Ishikawa (cell line): ENCODE results near the gene HIPK4.

ENCODE experiments used
- CREB1 ChIP-seq: IDR thresholded peaks from 2 replicates; pipeline ENCODE4 v1.6.1; 2012; ENCODE audit warnings: low read depth
- EGR1 ChIP-seq: IDR thresholded peaks from 2 replicates; pipeline ENCODE4 v1.6.1; 2012
- EP300 ChIP-seq: IDR thresholded peaks from 2 replicates; pipeline ENCODE4 v1.6.1; 2012; ENCODE audit warnings: borderline replicate concordance
- FOXM1 ChIP-seq: IDR thresholded peaks from 2 replicates; pipeline ENCODE4 v1.6.1; 2012; ENCODE audit warnings: low read depth, borderline replicate concordance
- NFIC ChIP-seq: IDR thresholded peaks from 2 replicates; pipeline ENCODE4 v1.6.1; 2012
- RAD21 ChIP-seq: IDR thresholded peaks from 2 replicates; pipeline ENCODE4 v1.6.1; 2012; ENCODE audit warnings: low read depth
- TAF1 ChIP-seq: IDR thresholded peaks from 2 replicates; pipeline ENCODE4 v1.6.1; 2012; ENCODE audit warnings: low read depth, mild to moderate bottlenecking
- YY1 ChIP-seq: IDR thresholded peaks from 2 replicates; pipeline ENCODE4 v1.6.1; 2012; ENCODE audit warnings: low read depth
- TF ChIP-seq, protein P1 (sequence below): IDR thresholded peaks from 2 replicates; pipeline ENCODE4 v1.6.1; 2012
- TF ChIP-seq, protein P2 (sequence below): IDR thresholded peaks from 2 replicates; pipeline ENCODE4 v1.6.1; 2012

DNA sequence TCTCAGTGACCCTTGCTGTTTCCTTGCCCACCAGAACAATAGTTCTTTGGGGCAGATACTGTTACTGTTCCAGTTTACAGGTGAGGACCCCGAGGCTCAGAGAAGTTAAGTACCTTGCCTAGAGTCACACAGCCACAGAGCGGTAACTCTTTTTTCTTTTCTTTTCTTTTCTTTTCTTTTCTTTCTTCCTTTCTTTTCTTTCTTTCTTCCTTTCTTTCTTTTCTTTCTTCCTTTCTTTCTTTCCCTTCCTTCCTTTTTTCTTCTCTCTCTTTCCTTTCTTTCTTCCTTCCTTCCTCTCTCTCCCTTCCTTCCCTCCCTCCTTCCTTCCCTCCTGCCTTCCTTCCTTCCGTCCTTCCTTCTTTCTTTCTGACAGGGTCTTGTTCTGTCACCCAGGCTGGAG, 28.1 kb upstream of the HIPK4 start:
- no peak for TF ChIP-seq NFIC
- TF ChIP-seq, protein P1, sequence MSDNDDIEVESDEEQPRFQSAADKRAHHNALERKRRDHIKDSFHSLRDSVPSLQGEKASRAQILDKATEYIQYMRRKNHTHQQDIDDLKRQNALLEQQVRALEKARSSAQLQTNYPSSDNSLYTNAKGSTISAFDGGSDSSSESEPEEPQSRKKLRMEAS, result no peak
- no peak for TF ChIP-seq EP300
- TF ChIP-seq FOXM1, result no peak
- TF ChIP-seq, protein P2, sequence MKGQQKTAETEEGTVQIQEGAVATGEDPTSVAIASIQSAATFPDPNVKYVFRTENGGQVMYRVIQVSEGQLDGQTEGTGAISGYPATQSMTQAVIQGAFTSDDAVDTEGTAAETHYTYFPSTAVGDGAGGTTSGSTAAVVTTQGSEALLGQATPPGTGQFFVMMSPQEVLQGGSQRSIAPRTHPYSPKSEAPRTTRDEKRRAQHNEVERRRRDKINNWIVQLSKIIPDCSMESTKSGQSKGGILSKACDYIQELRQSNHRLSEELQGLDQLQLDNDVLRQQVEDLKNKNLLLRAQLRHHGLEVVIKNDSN, result no peak
- no peak for TF ChIP-seq RAD21
- no peak for TF ChIP-seq YY1
- no peak for TF ChIP-seq CREB1
- no peak for TF ChIP-seq EGR1
- TF ChIP-seq TAF1, result no peak
